H9 (cell line): ENCODE results near the gene PPAT. TPM values are rescaled to one million over a fixed set of nuclear protein-coding genes. Genes with fewer than 3 reads are reported as not detected.
A peak's percentile ranks its signal among the peaks of the same experiment; 100 is the strongest.

Source experiments
- DNase-seq: peaks from one replicate; pipeline ENCODE4 v3.0.0-alpha.2; 2017
- H2AFZ ChIP-seq: one replicate; pipeline ENCODE4 v1.6.1; 2013; ENCODE audit warnings: mild to moderate bottlenecking, low read length, control low read depth, moderate library complexity
- H2AK5ac ChIP-seq: 2 replicates; pipeline ENCODE4 v1.6.1; 2013; ENCODE audit warnings: low read length, control low read depth, mixed read lengths; ENCODE audit not compliant: insufficient read length
- H2BK120ac ChIP-seq: one replicate; pipeline ENCODE4 v1.6.1; 2013; ENCODE audit warnings: low read depth, mild to moderate bottlenecking, low read length, control low read depth, inconsistent platforms; ENCODE audit not compliant: poor library complexity, severe bottlenecking
- H2BK12ac ChIP-seq: 2 replicates; pipeline ENCODE4 v1.6.1; 2013; ENCODE audit warnings: low read length, control low read depth, mixed read lengths, low read depth; ENCODE audit not compliant: insufficient read length
- H2BK15ac ChIP-seq: 2 replicates; pipeline ENCODE4 v1.6.1; 2013; ENCODE audit warnings: low read depth, low read length, control low read depth
- H2BK20ac ChIP-seq: one replicate; pipeline ENCODE4 v1.6.1; 2013; ENCODE audit warnings: low read depth, mild to moderate bottlenecking, low read length, control low read depth, inconsistent platforms; ENCODE audit not compliant: poor library complexity, severe bottlenecking
- H2BK5ac ChIP-seq: 2 replicates; pipeline ENCODE4 v1.6.1; 2013; ENCODE audit warnings: low read length, control low read depth, mixed read lengths; ENCODE audit not compliant: insufficient read length
- H3K14ac ChIP-seq: 2 replicates; pipeline ENCODE4 v1.6.1; 2013; ENCODE audit warnings: low read length, control low read depth; ENCODE audit not compliant: insufficient read depth
- H3K18ac ChIP-seq: 2 replicates; pipeline ENCODE4 v1.6.1; 2013; ENCODE audit warnings: low read depth, mild to moderate bottlenecking, mixed read lengths, low read length, control low read depth; ENCODE audit not compliant: insufficient read length
- H3K23ac ChIP-seq: 2 replicates; pipeline ENCODE4 v1.6.1; 2013; ENCODE audit warnings: low read length, control low read depth, mixed read lengths, low read depth; ENCODE audit not compliant: insufficient read length
- H3K23me2 ChIP-seq: 2 replicates; pipeline ENCODE4 v1.6.1; 2013; ENCODE audit warnings: low read depth, mild to moderate bottlenecking, mixed read lengths, low read length, control low read depth; ENCODE audit not compliant: insufficient read length, poor library complexity, severe bottlenecking
- H3K27ac ChIP-seq: 2 replicates; pipeline ENCODE4 v1.5.1; 2013; ENCODE audit warnings: low read length, control low read depth, mixed read lengths, low read depth; ENCODE audit not compliant: insufficient read length
- H3K27me3 ChIP-seq: 2 replicates; pipeline ENCODE4 v1.6.1; 2013; ENCODE audit warnings: low read length, control low read depth, inconsistent platforms; ENCODE audit not compliant: insufficient read depth
- H3K4ac ChIP-seq: 2 replicates; pipeline ENCODE4 v1.6.1; 2013; ENCODE audit warnings: low read depth, mild to moderate bottlenecking, control low read depth, inconsistent platforms, low read length, moderate library complexity
- H3K4me1 ChIP-seq: 2 replicates; pipeline ENCODE4 v1.6.1; 2013; ENCODE audit warnings: low read length, control low read depth, inconsistent platforms; ENCODE audit not compliant: insufficient read depth
- H3K4me2 ChIP-seq: 2 replicates; pipeline ENCODE4 v1.6.1; 2013; ENCODE audit warnings: low read length, control low read depth, mixed read lengths; ENCODE audit not compliant: insufficient read length, insufficient read depth
- H3K56ac ChIP-seq: 2 replicates; pipeline ENCODE4 v1.6.1; 2013; ENCODE audit warnings: low read depth, mild to moderate bottlenecking, mixed read lengths, low read length, control low read depth; ENCODE audit not compliant: insufficient read length
- H3K79me1 ChIP-seq: 2 replicates; pipeline ENCODE4 v1.6.1; 2013; ENCODE audit warnings: low read depth, mild to moderate bottlenecking, moderate library complexity, low read length, control low read depth, inconsistent platforms; ENCODE audit not compliant: insufficient read depth, poor library complexity, severe bottlenecking
- H3K79me2 ChIP-seq: 2 replicates; pipeline ENCODE4 v1.6.1; 2013; ENCODE audit warnings: low read length, control low read depth, inconsistent platforms; ENCODE audit not compliant: insufficient read depth
- H3K9ac ChIP-seq: 2 replicates; pipeline ENCODE4 v1.6.1; 2013; ENCODE audit warnings: low read length, control low read depth, mixed read lengths; ENCODE audit not compliant: insufficient read length; ENCODE audit errors: extremely low read depth
- H3K9me3 ChIP-seq: one replicate; pipeline ENCODE4 v1.6.1; 2013; ENCODE audit warnings: low read depth, low read length, inconsistent platforms; ENCODE audit not compliant: control insufficient read depth
- H3T11ph ChIP-seq: one replicate; pipeline ENCODE4 v1.6.1; 2013; ENCODE audit warnings: mild to moderate bottlenecking, low read length, control low read depth, inconsistent platforms
- H4K20me1 ChIP-seq: one replicate; pipeline ENCODE4 v1.6.1; 2013; ENCODE audit not compliant: control insufficient read depth, insufficient read length, insufficient read depth
- H4K5ac ChIP-seq: 2 replicates; pipeline ENCODE4 v1.6.1; 2013; ENCODE audit warnings: low read depth, mild to moderate bottlenecking, mixed read lengths, low read length, control low read depth; ENCODE audit not compliant: insufficient read length
- H4K8ac ChIP-seq: replicated peaks from 2 replicates; pipeline ENCODE4 v1.6.1; 2013; ENCODE audit warnings: low read length, control low read depth, mixed read lengths, low read depth; ENCODE audit not compliant: insufficient read length
- H4K91ac ChIP-seq: 2 replicates; pipeline ENCODE4 v1.6.1; 2013; ENCODE audit warnings: low read depth, mild to moderate bottlenecking, moderate library complexity, mixed read lengths, low read length, control low read depth; ENCODE audit not compliant: insufficient read length
- H3K27ac Mint-ChIP-seq, 3 experiments: 2 replicates in 2 of 3; 3 replicates in 1 of 3; pipeline ENCODE4 v1.8.0; 2020 to 2021; ENCODE audit warnings: mixed read lengths in 3 of 3, mild to moderate bottlenecking in 1 of 3, moderate library complexity in 1 of 3
- H3K27me3 Mint-ChIP-seq: 2 replicates; pipeline ENCODE4 v1.8.0; 2021; ENCODE audit warnings: low read depth, mild to moderate bottlenecking, moderate library complexity, mixed read lengths
- H3K36me3 Mint-ChIP-seq, 3 experiments: 2 replicates in 2 of 3; 3 replicates in 1 of 3; pipeline ENCODE4 v1.8.0; 2020 to 2021; ENCODE audit warnings: low read depth in 3 of 3, mixed read lengths in 3 of 3; ENCODE audit not compliant: insufficient read depth in 1 of 3
- H3K4me1 Mint-ChIP-seq, 2 experiments: 2 replicates each; pipeline ENCODE4 v1.8.0; 2020; ENCODE audit warnings: mixed read lengths in 2 of 2
- H3K4me3 Mint-ChIP-seq, 2 experiments: 2 replicates in 1 of 2; 3 replicates in 1 of 2; pipeline ENCODE4 v1.8.0; 2020 to 2021; ENCODE audit warnings: mild to moderate bottlenecking in 2 of 2, mixed read lengths in 2 of 2, moderate library complexity in 1 of 2
- H3K9me3 Mint-ChIP-seq, 2 experiments: 2 replicates in 1 of 2; 3 replicates in 1 of 2; pipeline ENCODE4 v1.8.0; 2020; ENCODE audit warnings: mild to moderate bottlenecking in 2 of 2, mixed read lengths in 2 of 2, moderate library complexity in 1 of 2
- CTCF ChIP-seq: fragments of 200-600 bp; sonication (generic); conservative IDR thresholded peaks from 3 replicates; pipeline ENCODE4 v1.8.0; 2021; ENCODE audit warnings: antibody characterized with exemption, mild to moderate bottlenecking
- WGBS: extraction: QIAGEN DNeasy Blood & Tissue Kit; methylation state at CpG from one replicate; pipeline ENCODE4 v1.1.7; 2013; ENCODE audit warnings: missing lambda C conversion rate, low lambda C conversion rate, mixed read lengths; ENCODE audit not compliant: insufficient read length; ENCODE audit errors: extremely low coverage; 5-methylcytosine and 5-hydroxymethylcytosine counted together
- total RNA-seq: library from RNA; stranded (reverse); gene quantifications from 2 replicates; pipeline ENCODE4 v1.2.1, GENCODE V29; 2021

The PPAT gene
- total RNA-seq, 1 experiment from 2014 or later, result 77.1 TPM

GRCh38 chr4:56348576-56348975, 86.8 kb downstream of the PPAT start:
- no peak for TF ChIP-seq CTCF
- DNase-seq, result peak; percentile 30
- peak overlapping the region in 2 of 3 experiments; percentile 51 to 84; a peak in 4 of 7 replicates for H3K27ac Mint-ChIP-seq

More at GRCh38 chr4:56348576-56348975, 86.8 kb downstream of the PPAT start:
- no CpG with 5 or more reads among the region's 3 CpGs for WGBS
- no peaks in the 10 kb centered on the region for H3K27me3 ChIP-seq
- no peak overlapping the region for H3K9ac ChIP-seq
- no peak overlapping the region for H3K14ac ChIP-seq
- H3K9me3 Mint-ChIP-seq, result no peaks in the 10 kb centered on the region
- no peaks in the 10 kb centered on the region for H3K79me1 ChIP-seq
- H3K4me1 Mint-ChIP-seq, result peaks cover 10 to 12% of the 10 kb centered on the region in 2 experiments
- no peak overlapping the region for H3K4ac ChIP-seq
- no peak overlapping the region for H3K27ac ChIP-seq
- H3K23me2 ChIP-seq, result no peaks in the 10 kb centered on the region
- no peak overlapping the region for H3K56ac ChIP-seq
- H2BK120ac ChIP-seq, result no peak overlapping the region
- H4K8ac ChIP-seq, result no peak overlapping the region
- no peak overlapping the region for H3K4me2 ChIP-seq
- no peak overlapping the region for H3K23ac ChIP-seq
- H2BK15ac ChIP-seq, result no peak overlapping the region
- H2BK12ac ChIP-seq, result no peak overlapping the region
- H3K9me3 ChIP-seq, result no peaks in the 10 kb centered on the region
- H3K4me1 ChIP-seq, result 0 out of 2 replicates have a peak, but pooled peaks cover 4% of the 10 kb centered on the region
- peaks cover 3 to 17% (median 11%) of the 10 kb centered on the region in 3 experiments; a peak in 6 of 7 replicates for H3K36me3 Mint-ChIP-seq
- H2AFZ ChIP-seq, result no peak overlapping the region
- H4K20me1 ChIP-seq, result no peaks in the 10 kb centered on the region
- H3K27me3 Mint-ChIP-seq, result no peaks in the 10 kb centered on the region
- no peak overlapping the region for H4K5ac ChIP-seq
- no peaks in the 10 kb centered on the region for H3K79me2 ChIP-seq
- H4K91ac ChIP-seq, result no peak overlapping the region
- H3K18ac ChIP-seq, result no peak overlapping the region
- no peak overlapping the region for H3T11ph ChIP-seq
- no peak overlapping the region for H2BK5ac ChIP-seq
- H2BK20ac ChIP-seq, result no peak overlapping the region
- no peak overlapping the region for H2AK5ac ChIP-seq
- no peak overlapping the region for H3K4me3 Mint-ChIP-seq
